BLaER1 treated with 17β-estradiol and CSF1 and Interleukin-3, amounts not matched to agents 10 nM and 100 nM (cell line): Measurements from ENCODE around the gene LITAF.
A peak's percentile ranks its signal among the peaks of the same experiment; 100 is the strongest.

ENCODE experiments used
- H3K27ac ChIP-seq, 11 experiments: shearing (Covaris generic); formaldehyde crosslinking; 2 replicates each; pipeline ENCODE4 v1.8.1; 2022
- H3K27me3 ChIP-seq, 11 experiments: shearing (Covaris generic); formaldehyde crosslinking; 2 replicates each; pipeline ENCODE4 v1.8.1; 2022
- H3K36me3 ChIP-seq, 11 experiments: shearing (Covaris generic); formaldehyde crosslinking; 2 replicates each; pipeline ENCODE4 v1.8.1; 2022
- H3K4me1 ChIP-seq, 10 experiments: shearing (Covaris generic); formaldehyde crosslinking; 2 replicates each; pipeline ENCODE4 v1.8.1; 2022
- H3K4me2 ChIP-seq, 11 experiments: shearing (Covaris generic); formaldehyde crosslinking; 2 replicates each; pipeline ENCODE4 v1.8.1; 2022
- H3K4me3 ChIP-seq, 10 experiments: shearing (Covaris generic); formaldehyde crosslinking; 2 replicates each; pipeline ENCODE4 v1.8.1; 2022
- H3K9ac ChIP-seq, 11 experiments: shearing (Covaris generic); formaldehyde crosslinking; 2 replicates each; pipeline ENCODE4 v1.8.1; 2022
- H3K9me3 ChIP-seq, 11 experiments: shearing (Covaris generic); formaldehyde crosslinking; replicated peaks in 1 of 11; 2 replicates each; pipeline ENCODE4 v1.8.1; 2022
- H4K20me1 ChIP-seq, 11 experiments: shearing (Covaris generic); formaldehyde crosslinking; 2 replicates each; pipeline ENCODE4 v1.8.1; 2022
- Cebpa-rat ChIP-seq, 11 experiments: shearing (Covaris generic); IDR thresholded peaks; 2 replicates each; pipeline ENCODE4 v1.8.1; 2022

The LITAF gene

GRCh38 chr16:11614587-11615175, 28.0 kb upstream of the LITAF start:
- no peaks in the 10 kb centered on the region for H3K27me3 ChIP-seq
- no peaks in the 10 kb centered on the region for H3K36me3 ChIP-seq
- no peaks in the 10 kb centered on the region for H4K20me1 ChIP-seq
- no peak overlapping the region for H3K4me3 ChIP-seq
- TF ChIP-seq Cebpa-rat (IDR thresholded peaks at IDR 0.05) = no peak
- peaks cover 78 to 98% (median 92%) of the 10 kb centered on the region in 10 experiments for H3K4me1 ChIP-seq
- H3K9me3 ChIP-seq = peaks cover 0 to under 1% (median 0%) of the 10 kb centered on the region in 11 experiments; a peak in 1 of 22 replicates
- peak overlapping the region in 5 of 11 experiments; percentile 1 to 48 (median 19); a peak in 6 of 22 replicates for H3K9ac ChIP-seq
- peak overlapping the region; percentile 37 to 95 (median 86) for H3K4me2 ChIP-seq
- H3K27ac ChIP-seq = peak overlapping the region; percentile 32 to 91 (median 52); a peak in 18 of 22 replicates

GRCh38 chr16:11613381-11614303, 26.9 kb upstream of the LITAF start:
- peaks cover 78 to 98% (median 92%) of the 10 kb centered on the region in 10 experiments for H3K4me1 ChIP-seq
- peak overlapping the region; percentile 68 to 95 (median 88) for H3K4me2 ChIP-seq
- H3K4me3 ChIP-seq = no peak overlapping the region

GRCh38 chr16:11612665-11613025, 25.9 kb upstream of the LITAF start:
- peaks cover 78 to 98% (median 92%) of the 10 kb centered on the region in 10 experiments for H3K4me1 ChIP-seq
- H3K4me2 ChIP-seq = peak overlapping the region; percentile 68 to 95 (median 88)
- peak overlapping the region in 10 of 11 experiments; percentile 47 to 79 (median 66); a peak in 14 of 22 replicates for H3K9ac ChIP-seq
- H3K27ac ChIP-seq = peak overlapping the region; percentile 76 to 91 (median 85)
- TF ChIP-seq Cebpa-rat (IDR thresholded peaks at IDR 0.05) = no peak
- no peaks in the 10 kb centered on the region for H3K9me3 ChIP-seq
- H4K20me1 ChIP-seq = no peaks in the 10 kb centered on the region
- 0 out of 20 replicates have a peak overlapping the region, but pooled peaks of 2 of the 10 experiments have one; percentile 18 to 33 for H3K4me3 ChIP-seq
- no peaks in the 10 kb centered on the region for H3K36me3 ChIP-seq
- H3K27me3 ChIP-seq = no peaks in the 10 kb centered on the region

More at GRCh38 chr16:11613381-11614303, 26.9 kb upstream of the LITAF start:
- Histone ChIP-seq H3K27me3 (no peaks in the 10 kb centered on the region), H3K27ac (peak overlapping the region; percentile 76 to 91 (median 85)), H3K36me3 (no peaks in the 10 kb centered on the region), H3K9me3 (no peaks in the 10 kb centered on the region), H4K20me1 (no peaks in the 10 kb centered on the region), H3K9ac (peak overlapping the region; percentile 51 to 79 (median 69); a peak in 19 of 22 replicates)
- no peak for TF ChIP-seq Cebpa-rat (IDR thresholded peaks at IDR 0.05)

GRCh38 chr16:11611871-11612664, 25.3 kb upstream of the LITAF start:
- peak in 6 of 11 experiments; percentile 26 to 63 (median 60); a peak in 7 of 22 replicates for TF ChIP-seq Cebpa-rat (IDR thresholded peaks at IDR 0.05)
- H3K4me1 ChIP-seq = peaks cover 78 to 98% (median 92%) of the 10 kb centered on the region in 10 experiments
- H3K27me3 ChIP-seq = no peaks in the 10 kb centered on the region
- H3K4me2 ChIP-seq = peak overlapping the region; percentile 68 to 95 (median 88)
- H3K27ac ChIP-seq = peak overlapping the region; percentile 76 to 91 (median 85)
- peak overlapping the region in 4 of 10 experiments; percentile 18 to 42 (median 26); a peak in 4 of 20 replicates for H3K4me3 ChIP-seq
- peak overlapping the region in 10 of 11 experiments; percentile 47 to 76 (median 60); a peak in 15 of 22 replicates for H3K9ac ChIP-seq
- no peaks in the 10 kb centered on the region for H4K20me1 ChIP-seq
- H3K36me3 ChIP-seq = no peaks in the 10 kb centered on the region
- no peaks in the 10 kb centered on the region for H3K9me3 ChIP-seq

- no peaks in the 10 kb centered on the region for H3K36me3 ChIP-seq
- H3K4me3 ChIP-seq = no peak overlapping the region
- H3K4me1 ChIP-seq = peaks cover 80 to 100% (median 91%) of the 10 kb centered on the region in 10 experiments
- no peak for TF ChIP-seq Cebpa-rat (IDR thresholded peaks at IDR 0.05)
- peak overlapping the region; percentile 56 to 95 (median 88) for H3K4me2 ChIP-seq
- H3K27ac ChIP-seq = peak overlapping the region in 8 of 11 experiments; percentile 73 to 91 (median 79); a peak in 15 of 22 replicates
- no peaks in the 10 kb centered on the region for H3K9me3 ChIP-seq
- no peaks in the 10 kb centered on the region for H4K20me1 ChIP-seq
- no peaks in the 10 kb centered on the region for H3K27me3 ChIP-seq
- peak overlapping the region in 4 of 11 experiments; percentile 50 to 71 (median 62); a peak in 4 of 22 replicates for H3K9ac ChIP-seq
Observed at GRCh38 chr16:11610580-11610979, 23.9 kb upstream of the LITAF start.

GRCh38 chr16:11610121-11610505, 23.4 kb upstream of the LITAF start:
- H3K27ac ChIP-seq = peak overlapping the region in 10 of 11 experiments; percentile 50 to 91 (median 78); a peak in 20 of 22 replicates

GRCh38 chr16:11609474-11610120, 22.9 kb upstream of the LITAF start:
- no peaks in the 10 kb centered on the region for H3K27me3 ChIP-seq
- H3K9ac ChIP-seq = peak overlapping the region; percentile 3 to 71 (median 50); a peak in 17 of 22 replicates

More at GRCh38 chr16:11610121-11610505, 23.4 kb upstream of the LITAF start:
- Histone ChIP-seq H3K4me3 (0 out of 20 replicates have a peak overlapping the region, but pooled peaks of 1 of the 10 experiments have one; percentile 5), H3K4me1 (peaks cover 76 to 100% (median 92%) of the 10 kb centered on the region in 10 experiments), H4K20me1 (no peaks in the 10 kb centered on the region), H3K27me3 (no peaks in the 10 kb centered on the region), H3K36me3 (no peaks in the 10 kb centered on the region), H3K9ac (peak overlapping the region; percentile 3 to 71 (median 50); a peak in 16 of 22 replicates), H3K9me3 (no peaks in the 10 kb centered on the region), H3K4me2 (peak overlapping the region; percentile 56 to 95 (median 88))
- no peak for TF ChIP-seq Cebpa-rat (IDR thresholded peaks at IDR 0.05)

More at GRCh38 chr16:11609474-11610120, 22.9 kb upstream of the LITAF start:
- H3K4me3 ChIP-seq = peak overlapping the region in 1 of 10 experiments; percentile 5; a peak in 1 of 20 replicates
- peak overlapping the region; percentile 42 to 91 (median 78); a peak in 20 of 22 replicates for H3K27ac ChIP-seq
- H3K4me1 ChIP-seq = peaks cover 75 to 100% (median 92%) of the 10 kb centered on the region in 10 experiments
- peak overlapping the region; percentile 56 to 95 (median 88) for H3K4me2 ChIP-seq
- H3K9me3 ChIP-seq = no peaks in the 10 kb centered on the region
- no peaks in the 10 kb centered on the region for H4K20me1 ChIP-seq
- H3K36me3 ChIP-seq = no peaks in the 10 kb centered on the region
- no peak for TF ChIP-seq Cebpa-rat (IDR thresholded peaks at IDR 0.05)
